Stimulated activated CD8-positive, alpha-beta memory T cell treated with anti-CD3 and anti-CD28 coated beads, Interleukin-4, amount 100 ng/mL, for 48 hours (primary cell): ENCODE data around the gene ZMIZ1.
"Not testable (repeated sequence)": the region's sequence is repeated elsewhere in the genome, so short reads cannot be mapped to it uniquely, and the experiment has no call there.

ENCODE experiments used
- DNase-seq: peaks from one replicate; pipeline ENCODE4 v3.0.0-alpha.2; 2020

Gene ZMIZ1

GRCh38 chr10:79030705-79031104 lies 38.1 kb upstream of the ZMIZ1 start:
- no peak for DNase-seq

DNA sequence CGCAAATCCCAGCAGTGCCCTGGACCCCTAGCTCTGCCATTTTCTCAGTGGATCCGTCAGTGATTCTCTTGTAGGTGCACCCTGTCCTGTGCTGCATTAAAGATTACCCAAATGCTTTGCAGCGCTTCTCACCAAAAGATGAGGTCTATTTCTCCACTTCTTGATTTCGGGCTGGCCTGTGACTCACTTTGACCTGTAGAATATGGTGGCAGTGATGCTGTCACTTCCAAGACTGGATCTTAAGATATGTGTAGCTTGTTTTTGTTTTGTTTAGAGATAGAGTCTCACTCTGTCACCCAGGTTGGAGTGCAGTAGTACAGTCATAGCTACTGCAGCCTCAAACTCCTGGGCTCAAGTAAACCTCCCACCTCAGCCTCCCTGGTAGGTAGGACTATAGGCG lies 37.0 kb upstream of the ZMIZ1 start:
- DNase-seq = no peak

DNA sequence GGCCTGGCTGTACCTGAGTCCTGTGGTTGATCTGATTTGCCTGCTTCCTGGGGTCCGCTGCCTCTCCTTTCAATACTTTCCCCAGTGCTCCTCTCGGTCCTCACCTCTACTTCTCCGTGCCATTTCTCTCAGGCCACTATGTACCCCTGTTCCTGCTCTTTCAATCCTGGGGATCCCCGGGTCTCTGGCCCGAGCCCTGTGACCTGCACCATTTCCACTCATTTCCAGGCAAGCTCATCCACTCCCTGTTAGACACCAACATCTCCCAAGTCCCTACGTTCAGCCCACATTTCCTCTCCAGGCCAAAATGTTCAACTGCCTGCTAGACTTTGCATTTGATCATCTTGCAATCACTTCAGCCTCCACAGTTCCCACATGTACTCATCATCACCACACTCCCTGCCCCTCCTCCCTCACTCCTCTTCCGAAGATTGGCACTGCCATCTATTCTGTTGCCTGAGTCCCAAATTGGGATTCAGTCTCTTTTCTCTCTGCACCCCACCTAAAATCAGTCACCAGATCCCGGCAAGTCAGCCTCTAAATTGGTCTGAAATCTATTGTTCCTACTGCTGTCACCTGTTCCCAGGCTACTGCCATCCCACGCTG lies 34.4 kb upstream of the ZMIZ1 start:
- DNase-seq = no peak

- not testable (repeated sequence) for DNase-seq
Observed at GRCh38 chr10:79036416-79036815, 32.4 kb upstream of the ZMIZ1 start.

DNA sequence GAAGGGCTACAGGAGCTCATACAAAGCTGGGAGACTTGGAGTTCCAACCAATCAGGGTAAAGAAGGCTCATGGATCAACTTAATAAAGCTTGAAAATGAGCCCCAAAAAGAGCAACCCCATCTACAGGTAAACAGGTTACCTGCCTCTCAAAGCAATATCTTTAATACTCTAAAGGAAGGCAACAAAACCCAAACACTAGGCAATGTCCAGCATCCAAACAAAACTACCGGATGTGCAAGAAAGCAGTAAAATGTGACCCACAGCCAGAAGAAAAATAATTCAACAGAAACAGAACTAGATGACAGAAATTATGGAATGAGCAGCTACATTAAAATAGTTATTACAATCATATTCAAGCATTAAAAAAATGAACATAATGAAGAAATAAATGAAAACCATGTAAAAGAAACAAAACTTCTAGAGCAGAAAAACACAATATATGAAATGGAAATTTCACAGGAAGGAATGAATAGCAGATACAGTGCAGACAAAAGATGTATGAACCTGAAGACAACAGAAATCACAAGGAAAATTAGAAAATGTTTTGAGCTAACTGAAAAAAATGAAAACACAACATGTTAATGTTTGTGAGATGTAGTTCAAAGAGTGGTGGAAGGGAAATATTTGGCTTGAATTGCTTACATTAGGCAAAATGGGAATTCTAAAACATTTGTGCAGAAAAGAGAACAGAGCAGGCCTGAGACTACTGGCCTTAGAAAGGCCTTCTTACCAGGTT lies 30.5 kb upstream of the ZMIZ1 start:
- no peak for DNase-seq

DNA sequence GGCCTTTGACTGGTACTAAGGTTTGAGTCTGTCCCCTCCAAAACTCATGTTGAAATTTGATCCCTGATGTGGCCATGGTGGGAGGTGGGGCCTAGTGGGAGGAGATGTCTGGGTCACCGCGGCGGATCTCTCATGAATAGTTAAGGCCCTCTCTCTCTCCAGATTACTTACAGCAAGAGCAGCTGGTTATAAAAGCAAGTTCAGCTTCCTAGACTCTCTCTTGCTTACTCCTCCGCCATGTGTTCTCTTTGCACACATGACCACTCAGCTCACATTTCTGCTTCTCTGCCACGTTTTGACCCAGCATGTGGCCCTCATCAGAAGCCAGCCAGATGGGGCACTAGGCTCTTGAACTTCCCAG lies 29.9 kb upstream of the ZMIZ1 start:
- no peak for DNase-seq

DNA sequence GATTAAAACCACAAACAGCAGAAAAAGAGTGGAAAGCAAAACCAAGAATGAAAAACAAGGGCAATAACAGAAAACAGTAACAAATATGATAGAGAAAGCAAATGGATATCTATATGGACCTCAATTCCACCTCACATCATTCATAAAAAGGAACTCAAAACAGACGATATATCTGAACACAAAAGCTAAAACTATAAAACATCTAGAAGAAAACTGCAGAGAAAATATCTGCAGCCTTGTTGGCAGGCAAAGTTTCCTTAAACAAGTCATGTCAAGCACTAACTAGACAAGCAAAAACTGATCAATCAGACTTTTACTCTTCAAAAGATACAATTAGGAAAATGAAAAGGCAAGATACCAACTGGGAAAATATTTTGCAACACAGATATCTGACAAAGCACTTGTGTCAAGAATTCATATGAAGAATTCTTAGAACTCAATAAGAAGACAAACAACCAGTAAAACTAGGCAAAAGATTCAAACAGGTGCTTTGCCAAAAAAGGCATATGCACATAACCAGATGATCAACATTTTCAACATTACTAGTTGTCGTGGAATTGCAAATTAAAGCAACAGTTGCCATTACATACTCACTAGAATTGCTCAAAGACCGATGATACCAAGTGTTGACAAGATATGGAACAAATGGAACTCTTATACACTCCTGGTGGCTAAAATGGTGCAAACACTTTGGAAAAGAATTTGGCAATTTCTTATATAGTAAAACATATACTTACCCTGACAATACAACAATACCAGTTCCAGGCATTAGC lies 25.9 kb upstream of the ZMIZ1 start:
- DNase-seq = no peak

DNA sequence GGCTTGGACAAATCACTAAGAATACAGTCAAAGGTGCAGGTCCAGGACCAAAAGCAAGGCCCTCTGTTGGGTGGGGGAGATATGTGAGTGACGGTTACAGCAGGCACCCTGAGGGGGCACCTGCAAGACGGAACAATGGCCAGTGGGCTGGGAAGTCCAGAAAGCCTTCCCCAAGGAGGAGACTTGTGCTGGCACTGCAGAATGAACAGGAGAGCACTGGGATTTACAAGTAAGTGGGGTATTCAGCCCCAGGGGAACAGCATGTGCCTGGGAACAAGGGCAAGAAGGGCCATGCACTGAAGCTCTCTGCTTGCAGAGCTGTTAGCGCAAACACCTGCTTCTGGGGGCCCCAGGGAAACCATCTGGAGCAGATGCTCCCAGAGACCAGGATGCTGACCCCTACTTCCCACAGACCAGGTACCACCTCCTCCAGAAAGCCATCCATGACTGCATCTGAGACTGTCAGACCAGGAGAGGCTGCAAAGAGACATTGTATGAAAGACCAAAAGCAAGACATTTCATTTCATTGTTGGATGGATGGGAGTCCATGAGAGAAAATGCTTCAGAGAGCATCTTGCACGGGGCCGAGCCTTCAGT lies 24.6 kb upstream of the ZMIZ1 start:
- DNase-seq = no peak

GRCh38 chr10:79044846-79045245 lies 23.9 kb upstream of the ZMIZ1 start:
- DNase-seq = no peak

DNA sequence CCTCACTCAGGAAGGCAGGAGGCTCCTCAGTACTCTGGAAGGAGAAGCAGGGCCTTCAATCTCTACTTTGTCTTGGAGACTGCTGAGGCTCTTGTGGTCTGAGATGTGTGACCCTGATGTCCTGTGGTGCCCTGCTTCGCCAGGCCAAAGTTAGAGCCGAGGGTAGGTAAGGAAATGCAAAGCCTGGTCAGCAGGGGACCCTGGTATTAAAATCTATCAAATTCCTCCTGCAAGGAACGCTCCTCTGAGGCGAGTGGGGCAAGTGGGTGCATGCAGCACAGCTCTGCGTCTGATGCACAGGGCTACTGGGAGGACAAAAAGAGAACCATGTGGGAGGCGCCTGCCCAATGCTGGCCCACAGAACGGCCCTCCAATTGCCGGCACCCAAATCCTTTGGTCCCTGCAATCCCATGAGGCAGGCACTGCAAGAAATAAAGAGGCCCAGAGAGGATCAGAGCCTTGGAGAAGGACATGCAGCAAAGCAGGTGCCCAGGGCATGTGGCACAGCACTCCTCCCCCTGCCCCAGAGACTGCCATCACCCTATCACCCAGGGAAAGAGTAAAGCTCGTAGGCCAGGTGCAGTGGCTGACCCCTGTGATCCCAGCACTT lies 23.1 kb upstream of the ZMIZ1 start:
- no peak for DNase-seq

DNA sequence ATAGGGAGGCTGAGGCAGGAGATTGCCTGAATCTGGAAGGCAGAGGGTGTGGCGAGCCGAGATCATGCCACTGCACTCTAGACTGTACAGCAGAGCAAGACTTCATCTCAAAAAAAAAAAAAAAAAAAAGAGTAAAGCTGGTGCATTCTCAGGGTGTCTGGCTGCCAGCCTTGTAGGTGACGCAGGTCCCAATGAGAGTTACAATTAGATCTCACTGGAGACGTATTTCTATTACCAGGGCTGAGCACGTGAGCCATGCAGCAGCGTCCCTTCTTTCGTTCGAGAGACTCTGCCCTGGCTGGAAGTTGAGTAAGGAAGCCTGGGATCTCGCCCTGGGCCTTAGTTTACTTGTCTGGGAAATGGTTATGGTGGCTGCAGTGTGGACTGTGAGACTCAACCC lies 22.4 kb upstream of the ZMIZ1 start:
- DNase-seq = no peak

- no peak for DNase-seq
Observed at GRCh38 chr10:79046741-79047583, 21.8 kb upstream of the ZMIZ1 start.

DNA sequence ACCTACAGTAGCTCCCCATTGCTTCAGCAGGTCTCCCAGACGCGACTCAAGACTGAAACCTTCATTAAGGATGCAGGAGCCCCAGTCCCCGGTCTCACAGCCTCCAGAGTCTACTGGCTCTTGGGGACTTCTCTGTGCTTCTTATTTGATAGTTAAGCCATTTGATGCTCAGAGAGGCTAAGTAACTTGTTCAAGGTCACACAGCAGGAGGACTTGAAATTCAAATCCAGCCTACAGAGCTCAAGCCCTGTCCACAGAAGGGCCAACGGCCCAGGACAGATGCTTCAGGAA lies 21.2 kb upstream of the ZMIZ1 start:
- DNase-seq = no peak

DNA sequence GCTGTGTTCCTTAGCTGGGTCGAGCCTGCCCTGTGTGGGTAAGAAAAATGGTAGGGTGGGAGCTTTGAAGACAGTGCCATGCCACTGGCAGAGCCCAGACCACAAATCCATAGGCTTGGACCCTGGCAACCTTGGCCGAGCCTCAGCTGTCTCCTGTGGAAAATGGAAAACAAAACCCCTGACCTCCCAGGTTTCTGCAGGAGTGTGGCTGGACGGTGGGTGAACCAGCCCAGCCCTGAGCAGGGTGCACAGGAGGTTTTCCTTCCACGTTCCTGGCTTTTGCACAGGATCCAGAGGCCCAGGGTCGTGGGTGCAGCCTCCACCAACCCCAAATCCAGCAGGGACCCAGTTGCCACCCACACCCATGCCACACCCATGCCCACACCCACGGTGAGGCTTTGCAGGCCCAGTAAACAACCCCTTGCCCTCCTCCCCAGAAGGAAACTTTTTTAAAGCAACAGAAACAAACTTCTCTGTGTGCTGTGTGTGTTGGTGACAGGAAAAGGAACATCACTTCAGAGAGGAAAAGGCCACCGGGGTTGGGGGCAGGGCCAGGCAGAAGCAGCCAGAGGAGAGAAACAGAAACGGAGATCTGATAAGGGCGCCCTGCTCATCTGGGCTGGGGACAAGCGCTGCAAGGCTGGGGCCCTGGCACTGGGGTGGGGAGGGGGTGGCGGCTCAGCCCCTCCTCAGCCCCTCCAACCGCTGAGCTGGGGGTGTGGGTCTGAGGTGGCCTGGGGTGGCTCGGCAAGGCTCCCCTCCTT lies 20.7 kb upstream of the ZMIZ1 start:
- peak; percentile 65 for DNase-seq

DNA sequence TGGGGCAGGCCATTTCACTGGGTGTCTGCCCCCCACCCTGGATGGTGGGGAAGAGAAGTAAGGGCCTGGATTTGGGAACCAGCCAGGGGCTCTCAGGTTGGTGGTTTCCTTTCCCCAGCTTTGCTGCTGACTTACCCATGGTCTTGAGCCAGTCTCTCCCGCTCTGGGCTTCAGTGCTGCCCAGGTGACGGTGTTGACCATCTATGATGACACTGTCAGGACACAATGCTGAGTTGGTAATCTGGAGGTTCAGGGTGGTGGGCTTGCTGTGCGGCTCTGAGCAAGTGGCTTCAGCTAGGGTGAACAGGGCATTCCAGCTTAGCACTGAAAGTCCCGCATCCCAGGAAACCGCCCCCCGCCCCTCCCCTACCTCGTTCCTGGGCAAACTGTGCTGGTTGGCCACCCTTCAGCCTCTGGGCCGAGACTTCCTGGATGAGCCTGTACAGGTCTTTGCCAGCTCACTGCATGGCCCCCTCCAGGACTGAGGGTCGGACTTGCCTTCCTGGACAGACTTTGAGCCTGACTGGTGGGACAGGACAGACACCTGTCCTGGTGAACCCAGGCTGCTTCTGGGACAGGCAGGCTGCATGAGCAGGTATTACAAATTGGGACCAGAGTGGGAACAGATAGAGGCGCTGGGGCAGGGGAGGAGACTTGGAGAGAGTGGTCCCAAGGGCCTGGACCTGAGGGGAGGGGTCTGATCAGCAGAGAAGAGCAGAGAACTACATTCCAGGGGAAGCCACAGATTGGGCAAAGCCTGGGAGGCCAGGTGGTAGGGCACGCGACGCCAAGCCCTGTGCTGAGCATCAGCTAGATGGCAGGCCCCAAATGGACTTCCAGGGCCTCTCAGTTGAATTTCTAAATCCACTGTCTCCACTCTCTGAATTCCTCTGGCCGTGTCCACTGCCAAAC lies 19.9 kb upstream of the ZMIZ1 start:
- no peak for DNase-seq

GRCh38 chr10:79049931-79050895 lies 18.6 kb upstream of the ZMIZ1 start:
- no peak for DNase-seq

DNA sequence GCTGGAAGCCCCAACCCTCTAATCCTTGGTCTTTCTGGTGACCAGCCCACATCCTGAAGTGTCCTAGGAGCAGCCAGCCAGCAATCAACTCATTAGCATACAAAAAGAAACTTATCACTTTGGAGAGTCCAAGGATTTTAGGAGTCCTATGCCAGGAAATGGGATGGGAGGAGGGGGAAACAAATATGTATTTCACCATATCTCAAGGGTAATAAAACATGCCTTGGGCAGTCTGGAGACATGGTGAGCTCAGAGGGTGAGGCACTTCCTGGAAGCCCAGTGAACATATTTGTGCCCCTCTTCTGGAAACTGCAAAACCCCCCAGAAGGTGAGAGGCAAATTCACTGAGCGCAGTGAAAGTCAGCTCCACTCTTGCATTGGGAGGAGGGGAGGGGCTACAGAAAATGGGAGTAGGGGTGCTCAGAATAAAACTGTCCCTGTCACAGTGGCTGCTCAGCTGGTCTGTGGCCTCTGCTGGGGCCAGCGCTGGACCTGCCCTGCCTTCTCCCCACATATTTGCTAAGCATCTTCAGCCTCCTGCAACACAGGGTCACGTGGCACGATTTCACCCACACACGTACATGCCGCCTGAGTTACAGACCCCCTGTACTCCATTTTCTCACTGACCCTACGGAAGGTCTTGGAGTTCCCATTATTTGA lies 17.7 kb upstream of the ZMIZ1 start:
- DNase-seq = no peak

DNA sequence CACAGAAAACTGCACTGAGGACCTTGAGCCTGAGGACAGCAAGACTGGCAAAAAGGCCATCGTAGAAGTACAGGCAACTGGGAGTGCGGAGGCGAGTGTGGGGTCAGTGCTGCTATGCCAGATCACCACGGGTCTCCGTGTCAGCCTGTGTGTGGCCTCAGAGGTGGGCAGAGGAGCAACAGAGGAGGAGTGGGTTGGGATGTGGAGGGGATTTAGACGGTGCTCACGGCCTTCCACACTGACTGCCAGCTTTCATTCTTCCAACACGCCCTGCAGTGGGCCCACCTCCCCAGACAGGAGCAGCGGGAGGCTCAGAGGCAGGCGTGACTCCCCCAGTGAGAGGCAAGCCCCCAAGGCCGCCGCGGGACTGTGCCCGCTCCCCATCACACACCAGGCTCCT lies 17.0 kb upstream of the ZMIZ1 start:
- no peak for DNase-seq
